Inflammatory macrophage treated with lipopolysaccharide for 4 hours (primary cell): ENCODE measurements around the gene CTNND1.
"Not testable (repeated sequence)": the region's sequence is repeated elsewhere in the genome, so short reads cannot be mapped to it uniquely, and the experiment has no call there.

Source experiments
- DNase-seq: peaks from one replicate; pipeline ENCODE4 v3.0.0-alpha.2; 2020

CTNND1 gene

GRCh38 chr11:57793351-57794115, 31.9 kb downstream of the CTNND1 start:
- no peak for DNase-seq

GRCh38 chr11:57798905-57799559, 37.4 kb downstream of the CTNND1 start:
- peak; percentile 67 for DNase-seq

- peak; percentile 76 for DNase-seq
Observed at GRCh38 chr11:57800444-57801182, 39.0 kb downstream of the CTNND1 start.

GRCh38 chr11:57801183-57801485, 39.5 kb downstream of the CTNND1 start:
- DNase-seq, result peak; percentile 15

- no peak for DNase-seq
Observed at GRCh38 chr11:57802411-57802810, 40.8 kb downstream of the CTNND1 start.

- no peak for DNase-seq
Observed at GRCh38 chr11:57804466-57804865, 42.9 kb downstream of the CTNND1 start.

GRCh38 chr11:57805780-57806179, 44.2 kb downstream of the CTNND1 start:
- no peak for DNase-seq

GRCh38 chr11:57812634-57813033, 51.0 kb downstream of the CTNND1 start:
- DNase-seq, result no peak

GRCh38 chr11:57815476-57815875, 53.9 kb downstream of the CTNND1 start:
- no peak for DNase-seq

- DNase-seq, result no peak
Observed at GRCh38 chr11:57815877-57816276, 54.3 kb downstream of the CTNND1 start.

- no peak for DNase-seq
Observed at GRCh38 chr11:57818812-57819211, 57.2 kb downstream of the CTNND1 start.

GRCh38 chr11:57819252-57819979, 57.8 kb downstream of the CTNND1 start:
- DNase-seq, result no peak

- DNase-seq, result no peak
Observed at GRCh38 chr11:57823859-57824258, 62.3 kb downstream of the CTNND1 start.

- DNase-seq, result no peak
Observed at GRCh38 chr11:57834852-57835251, 73.2 kb downstream of the CTNND1 start.

- DNase-seq, result not testable (repeated sequence)
Observed at GRCh38 chr11:57838609-57839008, 77.0 kb downstream of the CTNND1 start.

GRCh38 chr11:57842873-57843272, 81.3 kb downstream of the CTNND1 start:
- no peak for DNase-seq

- DNase-seq, result no peak
Observed at GRCh38 chr11:57867966-57868365, 106.4 kb downstream of the CTNND1 start.

- DNase-seq, result no peak
Observed at GRCh38 chr11:57868491-57868890, 106.9 kb downstream of the CTNND1 start.
